Trophoblast cell (in vitro differentiated cells and primary cell): ENCODE data around the gene FLT3.
A peak's percentile ranks its signal among the peaks of the same experiment; 100 is the strongest.

Experiments
- DNase-seq, 2 donors: peaks; one replicate each; pipeline ENCODE4 v3.0.0-alpha.2; 2016
- H2AFZ ChIP-seq: 2 replicates; pipeline ENCODE4 v1.6.1; 2013; ENCODE audit warnings: low read length, moderate library complexity, mild to moderate bottlenecking; ENCODE audit not compliant: insufficient read depth, poor library complexity
- H2AK5ac ChIP-seq: 2 replicates; pipeline ENCODE4 v1.6.1; 2013; ENCODE audit warnings: mild to moderate bottlenecking, low read length
- H2BK120ac ChIP-seq: 2 replicates; pipeline ENCODE4 v1.6.1; 2013; ENCODE audit warnings: low read length, mild to moderate bottlenecking, moderate library complexity; ENCODE audit not compliant: insufficient read depth, poor library complexity
- H2BK12ac ChIP-seq: 2 replicates; pipeline ENCODE4 v1.6.1; 2013; ENCODE audit warnings: mild to moderate bottlenecking, low read length, moderate library complexity
- H2BK5ac ChIP-seq: 2 replicates; pipeline ENCODE4 v1.6.1; 2013; ENCODE audit warnings: low read length, low read depth, moderate library complexity, mild to moderate bottlenecking; ENCODE audit not compliant: poor library complexity
- H3K14ac ChIP-seq: 2 replicates; pipeline ENCODE4 v1.6.1; 2013; ENCODE audit warnings: mild to moderate bottlenecking, low read length
- H3K18ac ChIP-seq: 2 replicates; pipeline ENCODE4 v1.6.1; 2013; ENCODE audit warnings: mild to moderate bottlenecking, low read length
- H3K23ac ChIP-seq: 2 replicates; pipeline ENCODE4 v1.6.1; 2013; ENCODE audit warnings: low read length
- H3K27ac ChIP-seq: 2 replicates; pipeline ENCODE4 v1.5.1; 2013; ENCODE audit warnings: low read depth, mild to moderate bottlenecking, inconsistent platforms, low read length, moderate library complexity
- H3K27me3 ChIP-seq: 2 replicates; pipeline ENCODE4 v1.6.1; 2013; ENCODE audit warnings: inconsistent platforms, mild to moderate bottlenecking, low read length, moderate library complexity; ENCODE audit not compliant: insufficient read depth
- H3K36me3 ChIP-seq, 2 experiments: 1 replicate in 1 of 2; 2 replicates in 1 of 2; pipeline ENCODE4 v1.6.1; 2013; ENCODE audit warnings: low read length in 2 of 2, mild to moderate bottlenecking in 2 of 2, moderate library complexity in 1 of 2; ENCODE audit not compliant: insufficient read depth in 2 of 2, control insufficient read depth in 1 of 2
- H3K4ac ChIP-seq: 2 replicates; pipeline ENCODE4 v1.6.1; 2013; ENCODE audit warnings: low read depth, mild to moderate bottlenecking, low read length, moderate library complexity
- H3K4me1 ChIP-seq, 2 experiments: 1 replicate in 1 of 2; 2 replicates in 1 of 2; pipeline ENCODE4 v1.6.1; 2013; ENCODE audit warnings: low read length in 2 of 2, mild to moderate bottlenecking in 2 of 2, moderate library complexity in 1 of 2; ENCODE audit not compliant: insufficient read depth in 2 of 2, control insufficient read depth in 1 of 2
- H3K4me2 ChIP-seq: 2 replicates; pipeline ENCODE4 v1.6.1; 2013; ENCODE audit warnings: inconsistent platforms, mild to moderate bottlenecking, low read length, moderate library complexity
- H3K4me3 ChIP-seq: 2 replicates; pipeline ENCODE4 v1.5.1; 2013; ENCODE audit warnings: mild to moderate bottlenecking, low read depth, low read length, inconsistent platforms
- H3K79me1 ChIP-seq: one replicate; pipeline ENCODE4 v1.6.1; 2013; ENCODE audit warnings: low read length
- H3K79me2 ChIP-seq: 2 replicates; pipeline ENCODE4 v1.6.1; 2013; ENCODE audit warnings: low read length, mild to moderate bottlenecking; ENCODE audit not compliant: control insufficient read depth, insufficient read depth, poor library complexity
- H3K9ac ChIP-seq: 2 replicates; pipeline ENCODE4 v1.6.1; 2013; ENCODE audit warnings: mild to moderate bottlenecking, low read length
- H3K9me3 ChIP-seq: 2 replicates; pipeline ENCODE4 v1.6.1; 2013; ENCODE audit warnings: low read depth, mild to moderate bottlenecking, control low read depth, inconsistent platforms, low read length; ENCODE audit not compliant: insufficient read depth
- H4K12ac ChIP-seq: 2 replicates; pipeline ENCODE4 v1.6.1; 2013; ENCODE audit warnings: low read depth, mild to moderate bottlenecking, low read length, moderate library complexity
- H4K8ac ChIP-seq: 2 replicates; pipeline ENCODE4 v1.6.1; 2013; ENCODE audit warnings: low read depth, mild to moderate bottlenecking, low read length, moderate library complexity
- H4K91ac ChIP-seq: one replicate; pipeline ENCODE4 v1.6.1; 2013; ENCODE audit warnings: low read depth, mild to moderate bottlenecking, low read length, moderate library complexity
- WGBS: extraction: QIAGEN DNeasy Blood & Tissue Kit; methylation state at CpG from one replicate; pipeline ENCODE4 v1.1.7; 2013; ENCODE audit warnings: missing lambda C conversion rate; ENCODE audit not compliant: insufficient read length, insufficient coverage; ENCODE audit errors: extremely low coverage; 5-methylcytosine and 5-hydroxymethylcytosine counted together

Gene FLT3

DNA sequence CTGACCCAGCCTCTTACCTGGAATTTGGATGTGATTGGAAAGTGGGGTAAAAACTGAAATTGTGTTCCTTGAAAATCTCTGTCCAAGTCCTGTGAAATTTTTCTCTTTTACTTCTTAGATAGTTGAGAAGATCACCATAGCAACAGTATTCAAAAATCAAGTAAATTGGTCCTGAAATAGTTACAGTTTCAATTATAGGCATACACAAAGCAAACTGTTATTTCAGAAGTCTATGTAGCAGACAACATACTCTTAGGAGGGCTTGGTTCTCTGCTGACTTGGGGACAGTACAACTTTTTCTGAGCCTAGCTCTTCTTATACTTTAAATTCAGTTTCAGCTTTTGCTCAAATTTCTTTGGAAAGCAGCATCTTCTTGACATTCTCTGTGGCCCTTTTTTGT is 73.3 kb downstream of the FLT3 start:
- Histone ChIP-seq H3K9ac (no peak overlapping the region), H3K23ac (no peak overlapping the region), H3K36me3 (no peaks in the 10 kb centered on the region), H2AK5ac (no peak overlapping the region), H2AFZ (no peak overlapping the region), H2BK5ac (no peak overlapping the region), H3K9me3 (no peaks in the 10 kb centered on the region), H3K14ac (no peak overlapping the region), H4K12ac (no peak overlapping the region), H3K27me3 (no peaks in the 10 kb centered on the region), H3K4me2 (no peak overlapping the region), H3K4me3 (no peak overlapping the region), H3K79me1 (no peaks in the 10 kb centered on the region), H2BK12ac (no peak overlapping the region), H2BK120ac (no peak overlapping the region), H3K4ac (no peak overlapping the region), H3K18ac (no peak overlapping the region), H3K27ac (no peak overlapping the region), H3K4me1 (peaks cover 4% of the 10 kb centered on the region in 2 experiments), H4K8ac (no peak overlapping the region), H3K79me2 (no peaks in the 10 kb centered on the region), H4K91ac (no peak overlapping the region)
- no peak for DNase-seq

DNA sequence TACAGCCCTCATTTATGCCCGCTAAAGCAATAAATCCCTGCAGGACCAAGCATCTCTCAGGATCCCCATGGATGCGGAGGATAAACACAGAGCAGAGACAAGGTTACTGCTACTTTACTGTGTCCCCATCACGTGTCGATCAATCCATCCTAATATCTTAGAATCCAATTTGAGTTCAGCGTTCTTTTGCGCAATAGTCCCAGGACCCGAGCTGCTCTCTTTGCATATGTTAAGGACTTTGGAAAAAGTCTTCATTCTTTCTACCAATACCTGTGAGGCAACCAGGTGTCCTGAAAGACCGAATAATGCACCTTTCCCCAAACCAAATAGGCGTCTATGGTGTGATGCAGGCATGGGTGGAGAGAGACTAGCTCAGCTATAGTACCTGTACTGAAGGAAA is 73.9 kb downstream of the FLT3 start:
- no peak overlapping the region for H3K4me2 ChIP-seq
- no peak overlapping the region for H3K18ac ChIP-seq
- no peak overlapping the region for H3K27ac ChIP-seq
- H4K91ac ChIP-seq, result no peak overlapping the region
- no peak overlapping the region for H3K9ac ChIP-seq
- no peak overlapping the region for H2AK5ac ChIP-seq
- H3K27me3 ChIP-seq, result no peaks in the 10 kb centered on the region
- H4K8ac ChIP-seq, result no peak overlapping the region
- no peak overlapping the region for H2BK12ac ChIP-seq
- H2AFZ ChIP-seq, result no peak overlapping the region
- H3K23ac ChIP-seq, result no peak overlapping the region
- H3K9me3 ChIP-seq, result no peaks in the 10 kb centered on the region
- H3K79me1 ChIP-seq, result no peaks in the 10 kb centered on the region
- H2BK120ac ChIP-seq, result no peak overlapping the region
- H2BK5ac ChIP-seq, result no peak overlapping the region
- peaks cover 4% of the 10 kb centered on the region in 2 experiments for H3K4me1 ChIP-seq
- H3K36me3 ChIP-seq, result no peaks in the 10 kb centered on the region
- DNase-seq, result no peak
- no peaks in the 10 kb centered on the region for H3K79me2 ChIP-seq
- H3K4ac ChIP-seq, result no peak overlapping the region
- no CpG with 5 or more reads among the region's 9 CpGs for WGBS
- H3K4me3 ChIP-seq, result no peak overlapping the region
- no peak overlapping the region for H4K12ac ChIP-seq
- H3K14ac ChIP-seq, result no peak overlapping the region

DNA sequence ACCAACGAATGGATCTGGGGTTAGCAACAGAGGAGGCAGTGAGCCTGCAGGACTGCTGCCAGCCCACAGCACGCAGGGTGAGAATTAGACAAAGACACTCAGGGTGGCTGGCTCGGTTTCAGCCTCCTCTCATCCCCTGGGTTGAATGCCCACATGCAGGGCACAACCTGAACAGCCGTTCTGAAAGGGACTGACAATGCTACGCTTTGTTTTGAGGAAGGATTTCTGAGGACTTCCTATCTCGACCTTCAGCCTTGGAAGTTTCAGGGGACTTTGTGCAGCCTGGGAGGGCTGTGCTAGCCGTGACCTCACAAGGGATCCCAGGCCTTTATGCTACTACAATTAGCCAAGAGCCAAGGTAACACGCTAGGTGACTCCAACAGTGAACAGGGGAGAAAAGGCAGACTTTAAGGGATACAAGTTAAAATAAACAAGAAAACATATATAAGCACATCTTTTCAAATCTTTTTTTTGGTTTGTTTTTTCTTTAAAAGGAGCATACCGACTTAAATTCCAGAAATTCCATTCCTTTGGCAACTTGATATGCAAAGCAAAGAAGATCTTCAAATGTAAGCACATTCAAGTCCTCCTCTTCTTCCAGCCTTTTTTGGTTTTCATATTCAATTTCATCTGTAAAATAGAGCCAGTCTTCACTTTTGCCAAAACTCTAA is 77.4 kb downstream of the FLT3 start:
- Histone ChIP-seq H4K91ac (no peak overlapping the region), H3K18ac (no peak overlapping the region), H3K4me3 (no peak overlapping the region), H3K4me2 (no peak overlapping the region), H3K79me2 (no peaks in the 10 kb centered on the region), H3K27me3 (no peaks in the 10 kb centered on the region), H3K14ac (no peak overlapping the region), H3K23ac (no peak overlapping the region), H2AFZ (peak overlapping the region; percentile 72), H3K4ac (no peak overlapping the region), H3K9ac (no peak overlapping the region), H2BK5ac (no peak overlapping the region), H4K8ac (no peak overlapping the region), H3K4me1 (peaks cover 4% of the 10 kb centered on the region in 2 experiments), H4K12ac (no peak overlapping the region), H3K27ac (no peak overlapping the region), H3K36me3 (no peaks in the 10 kb centered on the region), H2BK12ac (no peak overlapping the region), H2AK5ac (no peak overlapping the region), H3K79me1 (no peaks in the 10 kb centered on the region), H2BK120ac (no peak overlapping the region), H3K9me3 (no peaks in the 10 kb centered on the region)
- no peak for DNase-seq
- no CpG with 5 or more reads among the region's 9 CpGs for WGBS

DNA sequence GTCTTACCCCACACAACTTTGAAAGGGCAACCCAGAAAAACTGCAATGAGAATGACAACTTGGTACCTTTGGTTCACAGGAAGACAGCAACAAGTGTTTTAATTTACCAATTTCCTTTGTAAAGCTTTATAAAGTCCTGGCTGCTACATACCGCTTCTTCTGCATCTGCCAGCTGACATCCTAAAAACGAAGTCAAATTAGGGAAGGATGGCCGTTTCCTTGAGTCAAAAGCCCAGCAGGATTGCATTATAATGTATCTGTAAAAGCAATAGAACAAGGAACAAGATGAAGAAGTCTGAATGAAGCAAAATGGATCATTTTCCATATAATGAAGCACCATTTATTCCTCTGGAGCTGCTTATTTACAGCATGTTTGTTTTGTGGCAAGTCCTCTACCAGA is 86.1 kb downstream of the FLT3 start:
- Histone ChIP-seq H3K79me2 (no peaks in the 10 kb centered on the region), H3K27ac (no peak overlapping the region), H3K18ac (no peak overlapping the region), H4K8ac (no peak overlapping the region), H3K9ac (no peak overlapping the region), H3K14ac (no peak overlapping the region), H3K36me3 (no peaks in the 10 kb centered on the region), H3K27me3 (no peaks in the 10 kb centered on the region), H2AFZ (no peak overlapping the region), H3K4me2 (no peak overlapping the region), H2BK5ac (no peak overlapping the region), H2BK120ac (no peak overlapping the region), H3K4me1 (no peaks in the 10 kb centered on the region), H4K12ac (no peak overlapping the region), H2BK12ac (no peak overlapping the region), H3K4me3 (no peak overlapping the region), H3K79me1 (no peaks in the 10 kb centered on the region), H3K4ac (no peak overlapping the region), H3K9me3 (no peaks in the 10 kb centered on the region), H2AK5ac (no peak overlapping the region), H4K91ac (no peak overlapping the region), H3K23ac (no peak overlapping the region)
- no peak for DNase-seq
- no CpG with 5 or more reads among the region's 3 CpGs for WGBS
